Measurements from ENCODE around the gene PANK3.
"Not testable (repeated sequence)": the region's sequence is repeated elsewhere in the genome, so short reads cannot be mapped to it uniquely, and the experiment has no call there.

PANK3 gene

GRCh38 chr5:168592014-168592368 lies 12.8 kb upstream of the PANK3 start:
- peak; percentile 84 for DNase-seq (ENCODE audit: low read depth, low spot score)

- DNase-seq (ENCODE audit: low read depth, low spot score), result no peak
These were observed 12.3 kb upstream of the PANK3 start for GRCh38 chr5:168591302-168592013.

- DNase-seq (ENCODE audit: low read depth, low spot score), result no peak
These were observed 11.5 kb upstream of the PANK3 start for GRCh38 chr5:168590666-168591065.

- no peak for DNase-seq (ENCODE audit: low read depth, low spot score)
These were observed 8.8 kb upstream of the PANK3 start for GRCh38 chr5:168587987-168588386.

GRCh38 chr5:168585119-168585856 lies 6.1 kb upstream of the PANK3 start:
- DNase-seq (ENCODE audit: low read depth, low spot score), result no peak

GRCh38 chr5:168583742-168584482 lies 4.7 kb upstream of the PANK3 start:
- DNase-seq (ENCODE audit: low read depth, low spot score), result no peak

GRCh38 chr5:168580814-168581469 lies 1.8 kb upstream of the PANK3 start:
- DNase-seq (ENCODE audit: low read depth, low spot score), result not testable (repeated sequence)

GRCh38 chr5:168580227-168580508 lies 1.0 kb upstream of the PANK3 start:
- no peak for DNase-seq (ENCODE audit: low read depth, low spot score)

GRCh38 chr5:168579488-168580226 lies 489 bp upstream of the PANK3 start:
- peak; percentile 100 for DNase-seq (ENCODE audit: low read depth, low spot score)

- DNase-seq (ENCODE audit: low read depth, low spot score), result peak; percentile 23
These were observed 1.2 kb downstream of the PANK3 start for GRCh38 chr5:168578006-168578405.

GRCh38 chr5:168575391-168576372 lies 3.5 kb downstream of the PANK3 start:
- no peak for DNase-seq (ENCODE audit: low read depth, low spot score)

- DNase-seq (ENCODE audit: low read depth, low spot score), result not testable (repeated sequence)
These were observed 5.0 kb downstream of the PANK3 start for GRCh38 chr5:168574156-168574555.

- not testable (repeated sequence) for DNase-seq (ENCODE audit: low read depth, low spot score)
These were observed 5.5 kb downstream of the PANK3 start for GRCh38 chr5:168573663-168574062.

GRCh38 chr5:168570490-168571328 lies 8.5 kb downstream of the PANK3 start:
- DNase-seq (ENCODE audit: low read depth, low spot score), result no peak

GRCh38 chr5:168568738-168569137 lies 10.4 kb downstream of the PANK3 start:
- no peak for DNase-seq (ENCODE audit: low read depth, low spot score)

- DNase-seq (ENCODE audit: low read depth, low spot score), result no peak
These were observed 15.2 kb downstream of the PANK3 start for GRCh38 chr5:168563959-168564358.

GRCh38 chr5:168562279-168562678 lies 16.9 kb downstream of the PANK3 start:
- no peak for DNase-seq (ENCODE audit: low read depth, low spot score)

- DNase-seq (ENCODE audit: low read depth, low spot score), result no peak
These were observed 21.8 kb downstream of the PANK3 start for GRCh38 chr5:168557389-168557788.

GRCh38 chr5:168553377-168554130 lies 25.6 kb downstream of the PANK3 start:
- no peak for DNase-seq (ENCODE audit: low read depth, low spot score)
